HepG2 (cell line): Measurements from ENCODE around the gene DSCAML1. TPM values are rescaled to one million over a fixed set of nuclear protein-coding genes. Genes with fewer than 3 reads are reported as not detected.

Source experiments
- ATAC-seq: fragments of 200-7000 bp; cut with Tn5 transposase; 3 replicates; pipeline ENCODE4 v1.9.1; 2020; ENCODE audit warnings: mild to moderate bottlenecking, moderate library complexity
- BruUV-seq: library from RNA; stranded (reverse); fragments of 400-500 nt; replicated peaks from 2 replicates; lab custom pipeline; 2021; lab: Mats Ljungman, UMichigan
- CTCF ChIA-PET: fragments of 300-600 bp; formaldehyde crosslinking; extraction: SDS; loops from one replicate; lab custom pipeline; 2021; ENCODE audit warnings: low total read pairs, inconsistent platforms, low intra/inter-chr PET ratio; lab: Yijun Ruan, JAX
- POLR2A ChIA-PET: fragments of 350-600 bp; sonication (Branson Sonifier 250); formaldehyde crosslinking; loops from one replicate; lab custom pipeline; 2020; ENCODE audit warnings: antibody characterized with exemption, inconsistent platforms; lab: Yijun Ruan, JAX
- DNase-seq: peaks from one replicate; pipeline ENCODE4 v3.0.0-alpha.2; 2015; ENCODE audit warnings: low spot score
- FAIRE-seq: peaks from 3 replicates; lab custom pipeline; 2011; peaks lifted over from hg19 to GRCh38; lab: Jason Lieb, UNC
- H2AFZ ChIP-seq: one replicate; pipeline ENCODE4 v1.6.1; 2011; ENCODE audit warnings: low read length, inconsistent platforms
- H3K27ac ChIP-seq: fragments of 300-600 bp; 3 replicates; pipeline ENCODE4 v1.8.0; 2011; ENCODE audit warnings: mixed run types, mild to moderate bottlenecking, mixed read lengths, low read length, inconsistent platforms; ENCODE audit not compliant: insufficient read depth; ENCODE audit errors: extremely low read length
- H3K27me3 ChIP-seq, 2 experiments: fragments of 200-600 bp in 1 of 2; 2 replicates in 1 of 2; 3 replicates in 1 of 2; pipeline versions ENCODE4 v1.6.0 to v1.8.0; 2011; ENCODE audit warnings: low read length in 2 of 2, mild to moderate bottlenecking in 2 of 2, moderate library complexity in 2 of 2, inconsistent platforms in 1 of 2; ENCODE audit not compliant: insufficient read depth in 2 of 2, control insufficient read depth in 1 of 2
- H3K36me3 ChIP-seq, 2 experiments: fragments of 200-600 bp in 1 of 2; replicated peaks in 1 of 2; 2 replicates in 1 of 2; 3 replicates in 1 of 2; pipeline versions ENCODE4 v1.5.1 to v1.8.0; 2011; ENCODE audit warnings: low read length in 2 of 2, inconsistent platforms in 1 of 2; ENCODE audit not compliant: insufficient read depth in 2 of 2, control insufficient read depth in 1 of 2
- H3K4me1 ChIP-seq: 2 replicates; pipeline ENCODE4 v1.5.1; 2012; ENCODE audit warnings: low read length, inconsistent platforms; ENCODE audit not compliant: insufficient read depth
- H3K4me2 ChIP-seq: 2 replicates; pipeline ENCODE4 v1.6.0; 2011; ENCODE audit warnings: low read depth, low read length, inconsistent platforms
- H3K4me3 ChIP-seq, 3 experiments: fragments of 200-600 bp in 1 of 3; sonication (generic), shearing (Covaris generic) in 1 of 3; replicated peaks in 1 of 3; 2 replicates each; pipeline ENCODE4 v1.5.1; 2011 to 2016; ENCODE audit warnings: low read length in 3 of 3, inconsistent platforms in 2 of 3, low read depth in 2 of 3, mild to moderate bottlenecking in 2 of 3, control low read depth in 1 of 3, mixed read lengths in 1 of 3; ENCODE audit not compliant: insufficient read depth in 1 of 3
- H3K79me2 ChIP-seq: one replicate; pipeline ENCODE4 v1.6.1; 2011; ENCODE audit warnings: low read length, inconsistent platforms; ENCODE audit not compliant: insufficient read depth
- H3K9ac ChIP-seq: 2 replicates; pipeline ENCODE4 v1.6.0; 2011; ENCODE audit warnings: mild to moderate bottlenecking, low read depth, low read length, inconsistent platforms; ENCODE audit not compliant: insufficient read depth
- H3K9me3 ChIP-seq: 2 replicates; pipeline ENCODE4 v1.5.1; 2012; ENCODE audit warnings: mild to moderate bottlenecking, low read length
- H4K20me1 ChIP-seq: 2 replicates; pipeline ENCODE4 v1.6.0; 2011; ENCODE audit warnings: inconsistent platforms, mild to moderate bottlenecking, low read length, moderate library complexity; ENCODE audit not compliant: insufficient read depth
- DPF2 ChIP-seq: sonication (generic); formaldehyde crosslinking; IDR thresholded peaks from 2 replicates; pipeline ENCODE4 v1.4.0; 2020; ENCODE audit warnings: mild to moderate bottlenecking, low read depth, missing genetic modification reagents, borderline replicate concordance
- MEIS2 ChIP-seq: sonication (generic); formaldehyde crosslinking; IDR thresholded peaks from 2 replicates; pipeline ENCODE4 v1.9.0; 2021; ENCODE audit warnings: mild to moderate bottlenecking, missing genetic modification reagents
- TBX2 ChIP-seq: sonication (generic); formaldehyde crosslinking; IDR thresholded peaks from 2 replicates; pipeline ENCODE4 v1.5.0; 2020; ENCODE audit warnings: missing genetic modification reagents, mild to moderate bottlenecking, borderline replicate concordance
- TFDP1 ChIP-seq: IDR thresholded peaks from 2 replicates; pipeline ENCODE4 v1.6.1; 2016; ENCODE audit warnings: missing compliant biosample characterization, missing genetic modification reagents, borderline replicate concordance
- THAP11 ChIP-seq: IDR thresholded peaks from 2 replicates; pipeline ENCODE4 v1.6.1; 2016; ENCODE audit warnings: missing biosample characterization, missing genetic modification reagents
- ZNF225 ChIP-seq: sonication (generic); formaldehyde crosslinking; IDR thresholded peaks from 2 replicates; pipeline ENCODE4 v1.4.0; 2020; ENCODE audit warnings: mild to moderate bottlenecking, missing genetic modification reagents
- ZNF446 ChIP-seq: sonication (generic); formaldehyde crosslinking; IDR thresholded peaks from 2 replicates; pipeline ENCODE4 v1.5.0; 2020; ENCODE audit warnings: mild to moderate bottlenecking, missing genetic modification reagents
- ZNF503 ChIP-seq: sonication (generic); formaldehyde crosslinking; IDR thresholded peaks from 2 replicates; pipeline ENCODE4 v1.4.0; 2020; ENCODE audit warnings: missing genetic modification reagents
- WGBS: methylation state at CpG from one replicate; pipeline ENCODE4 v1.1.6; 2017; ENCODE audit warnings: low lambda C conversion rate; 5-methylcytosine and 5-hydroxymethylcytosine counted together
- in situ Hi-C: cut with HindIII; loops from 2 replicates; pipeline ENCODE4 v1.10.0; 2017; ENCODE audit warnings: low pct_unique_long_range_greater_than_20kb; ENCODE audit not compliant: extremely low pct_ligation_motif_present
- intact Hi-C: fragments of 100-400 bp; cut with micrococcal nuclease; formaldehyde crosslinking; loops from one replicate; pipeline ENCODE4 v1.10.0; 2022; ENCODE audit not compliant: unreplicated experiment
- polyA plus RNA-seq, 8 experiments: library from polyadenylated mRNA; depleted of rRNA in 3 of 8; stranded (reverse) in 7 of 8; unstranded in 1 of 8; fragments of >200 nt; fragmentation: Illumina TruSeq in 4 of 8; extraction: Trizol in 4 of 8; gene quantifications; 2 replicates each; pipeline versions ENCODE4 v1.2.1 to v1.2.3, GENCODE V29; 2011 to 2016; ENCODE audit warnings: low read depth in 4 of 8, missing spikeins in 1 of 8, mixed read lengths in 1 of 8; ENCODE audit not compliant: insufficient read depth in 1 of 8
- total RNA-seq, 5 experiments: library from RNA; depleted of rRNA; stranded (reverse); fragments of >200 nt; fragmentation: Illumina TruSeq; extraction: Trizol; gene quantifications; 2 replicates each; pipeline ENCODE4 v1.2.3, GENCODE V29; 2016; ENCODE audit warnings: low read depth in 1 of 5

DSCAML1 gene
- total and polyA plus RNA-seq, 2 of the 13 experiments (the other 11 are each of a cell fraction or from before 2014, with no cell fraction given): 0.29 to 0.40 TPM

- CTCF ChIA-PET: no interaction called here
These were observed 404.9 kb downstream of the DSCAML1 start for GRCh38 chr11:117392001-117392690.

More at GRCh38 chr11:117392001-117392690, 404.9 kb downstream of the DSCAML1 start:
- H3K9ac ChIP-seq: no peak overlapping the region
- no peaks in the 10 kb centered on the region for H4K20me1 ChIP-seq
- H3K4me1 ChIP-seq: 0 out of 2 replicates have a peak, but pooled peaks cover 6% of the 10 kb centered on the region
- in situ Hi-C loops: no loop called here
- H3K4me3 ChIP-seq: no peak overlapping the region
- H2AFZ ChIP-seq: no peak overlapping the region
- ATAC-seq (no peak), DNase-seq (no peak), FAIRE-seq (no peak)
- BruUV-seq: no TSS peak
- H3K27ac ChIP-seq: no peak overlapping the region
- intact Hi-C loops: no loop called here
- H3K9me3 ChIP-seq: no peaks in the 10 kb centered on the region
- no peaks in the 10 kb centered on the region for H3K27me3 ChIP-seq
- peaks cover 26 to 49% of the 10 kb centered on the region in 2 experiments for H3K36me3 ChIP-seq
- POLR2A ChIA-PET: no interaction called here
- TF ChIP-seq ZNF503 (CRISPR knock-in tag) (no peak), ZNF446 (CRISPR knock-in tag) (no peak), DPF2 (CRISPR knock-in tag) (no peak), TFDP1 (CRISPR knock-in tag) (no peak), MEIS2 (CRISPR knock-in tag) (no peak), ZNF225 (CRISPR knock-in tag) (no peak), THAP11 (CRISPR knock-in tag) (no peak), TBX2 (CRISPR knock-in tag) (no peak)
- 95% methylated on average over 10 of the region's 12 CpGs for WGBS
- H3K79me2 ChIP-seq: no peaks in the 10 kb centered on the region
- H3K4me2 ChIP-seq: no peak overlapping the region
